ENCODE measurements around the gene AFDN.

Gene AFDN

GRCh38 chr6:167904791-167905190 is 78.1 kb downstream of the AFDN start:
- Histone ChIP-seq H3K27ac (ENCODE audit: low read depth, low read length) (no peak overlapping the region), H3K4me3 (ENCODE audit: low read depth, low read length) (no peak overlapping the region), H3K4me1 (ENCODE audit: control insufficient read depth, insufficient read depth, low read length, unreplicated experiment) (no peaks in the 10 kb centered on the region), H3K36me3 (ENCODE audit: insufficient read depth, low read length) (no peaks in the 10 kb centered on the region), H3K27me3 (ENCODE audit: insufficient read depth, low read length) (no peaks in the 10 kb centered on the region), H2AFZ (ENCODE audit: low read length, unreplicated experiment) (no peak overlapping the region), H3K79me2 (ENCODE audit: control insufficient read depth, insufficient read depth, low read length, unreplicated experiment) (no peaks in the 10 kb centered on the region)

GRCh38 chr6:167906899-167907298 is 80.2 kb downstream of the AFDN start:
- H3K4me1 ChIP-seq (ENCODE audit: control insufficient read depth, insufficient read depth, low read length, unreplicated experiment) = no peaks in the 10 kb centered on the region
- no peaks in the 10 kb centered on the region for H3K27me3 ChIP-seq (ENCODE audit: insufficient read depth, low read length)
- H3K4me3 ChIP-seq (ENCODE audit: low read depth, low read length) = no peak overlapping the region
- H3K27ac ChIP-seq (ENCODE audit: low read depth, low read length) = no peak overlapping the region
- no peak overlapping the region for H2AFZ ChIP-seq (ENCODE audit: low read length, unreplicated experiment)
- no peaks in the 10 kb centered on the region for H3K79me2 ChIP-seq (ENCODE audit: control insufficient read depth, insufficient read depth, low read length, unreplicated experiment)
- no peaks in the 10 kb centered on the region for H3K36me3 ChIP-seq (ENCODE audit: insufficient read depth, low read length)

GRCh38 chr6:167907837-167908681 is 81.3 kb downstream of the AFDN start:
- no peak overlapping the region for H3K4me3 ChIP-seq (ENCODE audit: low read depth, low read length)
- H2AFZ ChIP-seq (ENCODE audit: low read length, unreplicated experiment) = no peak overlapping the region
- no peaks in the 10 kb centered on the region for H3K4me1 ChIP-seq (ENCODE audit: control insufficient read depth, insufficient read depth, low read length, unreplicated experiment)
- H3K27ac ChIP-seq (ENCODE audit: low read depth, low read length) = no peak overlapping the region
- no peaks in the 10 kb centered on the region for H3K27me3 ChIP-seq (ENCODE audit: insufficient read depth, low read length)
- no peaks in the 10 kb centered on the region for H3K36me3 ChIP-seq (ENCODE audit: insufficient read depth, low read length)
- no peaks in the 10 kb centered on the region for H3K79me2 ChIP-seq (ENCODE audit: control insufficient read depth, insufficient read depth, low read length, unreplicated experiment)

DNA sequence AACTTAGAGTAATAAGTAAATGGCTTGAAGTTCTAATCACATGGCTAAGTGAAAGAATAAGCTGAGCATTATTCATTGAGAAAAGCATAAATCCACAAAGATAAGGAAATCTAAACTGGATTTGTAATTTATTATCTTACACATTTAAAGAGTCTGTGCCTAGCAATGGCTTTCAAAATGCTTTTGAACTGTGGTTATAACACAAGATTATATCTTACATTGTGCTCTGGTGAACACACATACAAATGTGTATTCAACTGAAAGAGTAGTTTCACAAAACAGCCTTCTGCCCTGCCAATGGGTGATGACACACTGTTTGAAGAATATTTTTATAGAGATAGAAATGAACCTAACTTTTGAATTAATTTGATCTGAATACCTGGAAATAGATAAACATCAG is 83.3 kb downstream of the AFDN start:
- Histone ChIP-seq H3K27me3 (ENCODE audit: insufficient read depth, low read length) (no peaks in the 10 kb centered on the region), H3K4me1 (ENCODE audit: control insufficient read depth, insufficient read depth, low read length, unreplicated experiment) (no peaks in the 10 kb centered on the region), H3K36me3 (ENCODE audit: insufficient read depth, low read length) (no peaks in the 10 kb centered on the region), H3K4me3 (ENCODE audit: low read depth, low read length) (no peak overlapping the region), H2AFZ (ENCODE audit: low read length, unreplicated experiment) (no peak overlapping the region), H3K79me2 (ENCODE audit: control insufficient read depth, insufficient read depth, low read length, unreplicated experiment) (no peaks in the 10 kb centered on the region), H3K27ac (ENCODE audit: low read depth, low read length) (no peak overlapping the region)

DNA sequence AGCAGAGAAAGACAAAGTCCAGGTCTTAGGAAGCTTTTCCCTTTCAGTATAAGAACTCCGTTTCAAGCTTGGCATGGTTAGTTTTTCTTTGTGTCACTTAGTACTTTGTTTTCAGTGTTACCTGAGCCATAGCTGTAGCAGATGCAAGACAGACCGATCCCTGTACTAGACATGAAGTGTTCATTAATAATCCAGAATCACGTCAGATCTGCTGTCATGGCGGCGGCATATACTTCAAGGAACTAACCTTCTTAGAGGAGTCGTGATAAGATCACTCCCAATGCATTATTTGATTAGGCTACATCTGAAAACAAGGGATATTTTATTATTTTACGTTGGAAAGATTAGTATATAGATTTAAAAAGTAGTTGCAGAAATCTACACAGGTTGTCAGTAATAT is 83.9 kb downstream of the AFDN start:
- no peaks in the 10 kb centered on the region for H3K36me3 ChIP-seq (ENCODE audit: insufficient read depth, low read length)
- no peak overlapping the region for H3K4me3 ChIP-seq (ENCODE audit: low read depth, low read length)
- no peaks in the 10 kb centered on the region for H3K79me2 ChIP-seq (ENCODE audit: control insufficient read depth, insufficient read depth, low read length, unreplicated experiment)
- H3K27ac ChIP-seq (ENCODE audit: low read depth, low read length) = no peak overlapping the region
- H2AFZ ChIP-seq (ENCODE audit: low read length, unreplicated experiment) = no peak overlapping the region
- no peaks in the 10 kb centered on the region for H3K27me3 ChIP-seq (ENCODE audit: insufficient read depth, low read length)
- H3K4me1 ChIP-seq (ENCODE audit: control insufficient read depth, insufficient read depth, low read length, unreplicated experiment) = no peaks in the 10 kb centered on the region

GRCh38 chr6:167912494-167912893 is 85.8 kb downstream of the AFDN start:
- H3K27ac ChIP-seq (ENCODE audit: low read depth, low read length) = no peak overlapping the region
- no peaks in the 10 kb centered on the region for H3K36me3 ChIP-seq (ENCODE audit: insufficient read depth, low read length)
- H3K4me3 ChIP-seq (ENCODE audit: low read depth, low read length) = no peak overlapping the region

GRCh38 chr6:167913699-167914098 is 87.0 kb downstream of the AFDN start:
- H3K4me1 ChIP-seq (ENCODE audit: control insufficient read depth, insufficient read depth, low read length, unreplicated experiment) = no peaks in the 10 kb centered on the region
- peaks cover under 1% of the 10 kb centered on the region; the same call in 1 of the 2 replicates for H3K36me3 ChIP-seq (ENCODE audit: insufficient read depth, low read length)
- H3K4me3 ChIP-seq (ENCODE audit: low read depth, low read length) = no peak overlapping the region
- H3K79me2 ChIP-seq (ENCODE audit: control insufficient read depth, insufficient read depth, low read length, unreplicated experiment) = no peaks in the 10 kb centered on the region
- no peaks in the 10 kb centered on the region for H3K27me3 ChIP-seq (ENCODE audit: insufficient read depth, low read length)
- no peak overlapping the region for H3K27ac ChIP-seq (ENCODE audit: low read depth, low read length)
- H2AFZ ChIP-seq (ENCODE audit: low read length, unreplicated experiment) = no peak overlapping the region

More at GRCh38 chr6:167912494-167912893, 85.8 kb downstream of the AFDN start:
- Histone ChIP-seq H3K79me2 (ENCODE audit: control insufficient read depth, insufficient read depth, low read length, unreplicated experiment) (no peaks in the 10 kb centered on the region), H3K4me1 (ENCODE audit: control insufficient read depth, insufficient read depth, low read length, unreplicated experiment) (no peaks in the 10 kb centered on the region), H2AFZ (ENCODE audit: low read length, unreplicated experiment) (no peak overlapping the region), H3K27me3 (ENCODE audit: insufficient read depth, low read length) (no peaks in the 10 kb centered on the region)

GRCh38 chr6:167915139-167915538 is 88.4 kb downstream of the AFDN start:
- H3K36me3 ChIP-seq (ENCODE audit: insufficient read depth, low read length) = peaks cover 10% of the 10 kb centered on the region; the same call in 1 of the 2 replicates
- H3K79me2 ChIP-seq (ENCODE audit: control insufficient read depth, insufficient read depth, low read length, unreplicated experiment) = no peaks in the 10 kb centered on the region
- H2AFZ ChIP-seq (ENCODE audit: low read length, unreplicated experiment) = no peak overlapping the region

GRCh38 chr6:167917551-167918154 is 90.9 kb downstream of the AFDN start:
- Histone ChIP-seq H3K4me3 (ENCODE audit: low read depth, low read length) (no peak overlapping the region), H3K79me2 (ENCODE audit: control insufficient read depth, insufficient read depth, low read length, unreplicated experiment) (no peaks in the 10 kb centered on the region), H3K27ac (ENCODE audit: low read depth, low read length) (no peak overlapping the region), H2AFZ (ENCODE audit: low read length, unreplicated experiment) (no peak overlapping the region), H3K36me3 (ENCODE audit: insufficient read depth, low read length) (peaks cover 21% of the 10 kb centered on the region; the same call in 1 of the 2 replicates), H3K4me1 (ENCODE audit: control insufficient read depth, insufficient read depth, low read length, unreplicated experiment) (no peaks in the 10 kb centered on the region), H3K27me3 (ENCODE audit: insufficient read depth, low read length) (no peaks in the 10 kb centered on the region)

More at GRCh38 chr6:167915139-167915538, 88.4 kb downstream of the AFDN start:
- no peak overlapping the region for H3K27ac ChIP-seq (ENCODE audit: low read depth, low read length)
- H3K4me1 ChIP-seq (ENCODE audit: control insufficient read depth, insufficient read depth, low read length, unreplicated experiment) = no peaks in the 10 kb centered on the region
- no peak overlapping the region for H3K4me3 ChIP-seq (ENCODE audit: low read depth, low read length)
- no peaks in the 10 kb centered on the region for H3K27me3 ChIP-seq (ENCODE audit: insufficient read depth, low read length)

DNA sequence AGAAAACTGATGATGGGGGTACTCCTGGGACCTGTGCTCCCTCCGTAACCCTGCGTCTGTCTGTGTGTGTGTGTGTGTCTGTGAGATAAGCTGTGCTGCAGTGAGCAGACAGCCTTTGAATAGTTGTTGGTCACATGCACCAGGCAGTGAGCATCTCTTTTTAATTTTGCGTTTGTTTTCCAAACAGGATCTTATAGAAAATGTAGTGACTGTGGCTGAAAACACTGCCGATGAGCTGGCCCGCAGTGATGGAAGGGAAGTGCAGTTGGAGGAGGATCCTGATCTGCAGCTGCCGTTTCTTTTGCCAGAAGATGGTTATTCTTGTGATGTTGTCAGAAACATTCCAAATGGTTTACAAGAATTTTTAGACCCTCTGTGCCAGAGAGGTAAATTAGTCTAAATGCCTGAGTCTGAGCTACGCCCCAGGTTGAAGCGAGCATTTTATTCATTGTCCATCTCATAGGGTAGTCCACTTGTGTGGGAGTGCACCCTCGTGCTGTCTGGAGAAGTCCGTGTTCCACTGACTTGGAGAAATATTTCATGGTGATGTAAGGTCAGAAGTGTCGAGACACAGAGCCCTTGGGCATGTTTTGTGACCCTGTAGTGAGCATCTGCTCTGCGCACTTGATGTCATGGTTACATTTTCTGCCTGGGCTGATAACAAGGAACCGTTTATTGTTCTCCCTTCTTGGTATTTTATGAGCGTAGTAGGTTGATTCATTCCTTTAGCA is 92.0 kb downstream of the AFDN start:
- Histone ChIP-seq H2AFZ (ENCODE audit: low read length, unreplicated experiment) (no peak overlapping the region), H3K79me2 (ENCODE audit: control insufficient read depth, insufficient read depth, low read length, unreplicated experiment) (no peaks in the 10 kb centered on the region), H3K4me1 (ENCODE audit: control insufficient read depth, insufficient read depth, low read length, unreplicated experiment) (no peaks in the 10 kb centered on the region), H3K27me3 (ENCODE audit: insufficient read depth, low read length) (no peaks in the 10 kb centered on the region), H3K27ac (ENCODE audit: low read depth, low read length) (no peak overlapping the region), H3K36me3 (ENCODE audit: insufficient read depth, low read length) (peaks cover 21% of the 10 kb centered on the region; the same call in 1 of the 2 replicates), H3K4me3 (ENCODE audit: low read depth, low read length) (no peak overlapping the region)
